GM21529 (cell line): ENCODE measurements around the gene KCTD17.

Experiments
- ATAC-seq: cut with Tn5 transposase; IDR thresholded peaks from one replicate; pipeline ENCODE4 v1.9.1; 2021; ENCODE audit not compliant: unreplicated experiment

Gene KCTD17, protein sequence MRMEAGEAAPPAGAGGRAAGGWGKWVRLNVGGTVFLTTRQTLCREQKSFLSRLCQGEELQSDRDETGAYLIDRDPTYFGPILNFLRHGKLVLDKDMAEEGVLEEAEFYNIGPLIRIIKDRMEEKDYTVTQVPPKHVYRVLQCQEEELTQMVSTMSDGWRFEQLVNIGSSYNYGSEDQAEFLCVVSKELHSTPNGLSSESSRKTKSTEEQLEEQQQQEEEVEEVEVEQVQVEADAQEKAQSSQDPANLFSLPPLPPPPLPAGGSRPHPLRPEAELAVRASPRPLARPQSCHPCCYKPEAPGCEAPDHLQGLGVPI

DNA sequence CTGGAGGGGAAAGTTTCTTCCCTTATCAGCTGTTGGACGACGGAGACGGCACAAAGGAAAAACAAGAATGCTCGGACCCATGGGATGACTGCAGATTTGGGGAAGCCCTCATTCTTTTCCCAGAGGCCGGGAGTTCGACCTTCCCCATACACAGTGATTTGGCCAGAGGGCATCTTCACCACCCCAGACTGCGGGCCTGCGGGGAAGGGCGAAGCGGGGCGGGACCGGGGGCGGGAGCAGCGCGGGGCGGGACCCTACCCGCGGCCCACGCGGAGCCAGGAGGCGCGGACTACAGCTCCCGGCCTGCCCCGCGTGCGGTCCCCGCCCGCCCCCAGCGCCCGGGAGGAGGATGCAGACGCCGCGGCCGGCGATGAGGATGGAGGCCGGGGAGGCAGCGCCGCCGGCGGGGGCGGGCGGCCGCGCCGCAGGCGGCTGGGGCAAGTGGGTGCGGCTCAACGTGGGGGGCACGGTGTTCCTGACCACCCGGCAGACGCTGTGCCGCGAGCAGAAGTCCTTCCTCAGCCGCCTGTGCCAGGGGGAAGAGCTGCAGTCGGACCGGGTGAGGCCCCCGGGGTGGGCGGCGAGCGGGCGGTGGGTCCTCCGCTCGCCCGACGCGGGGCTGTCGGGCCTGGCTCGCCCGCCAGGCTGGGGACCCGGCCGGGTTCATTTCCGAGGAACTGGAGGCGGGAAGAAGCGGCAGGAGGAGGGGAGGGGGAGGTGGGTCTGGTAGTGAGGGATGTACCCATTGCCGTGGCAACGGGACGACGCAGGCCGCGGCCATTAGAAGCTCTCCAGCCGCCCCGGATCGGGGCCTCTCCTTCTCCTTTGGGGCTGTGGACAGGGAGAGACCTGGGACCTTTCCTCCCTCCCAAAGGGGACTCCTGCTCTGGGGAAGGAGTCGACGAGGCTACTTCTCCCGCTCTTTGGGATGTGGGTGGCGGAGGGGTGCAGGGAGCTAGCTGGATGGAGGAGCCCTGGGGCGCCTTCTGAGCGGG, at the start of gene KCTD17:
TSS of gene KCTD17 (plus strand) at position 352 of the 995 bp plus-strand sequence. CDS start at position 371, 19 bp downstream.
- ATAC-seq, result peak; percentile 72

DNA sequence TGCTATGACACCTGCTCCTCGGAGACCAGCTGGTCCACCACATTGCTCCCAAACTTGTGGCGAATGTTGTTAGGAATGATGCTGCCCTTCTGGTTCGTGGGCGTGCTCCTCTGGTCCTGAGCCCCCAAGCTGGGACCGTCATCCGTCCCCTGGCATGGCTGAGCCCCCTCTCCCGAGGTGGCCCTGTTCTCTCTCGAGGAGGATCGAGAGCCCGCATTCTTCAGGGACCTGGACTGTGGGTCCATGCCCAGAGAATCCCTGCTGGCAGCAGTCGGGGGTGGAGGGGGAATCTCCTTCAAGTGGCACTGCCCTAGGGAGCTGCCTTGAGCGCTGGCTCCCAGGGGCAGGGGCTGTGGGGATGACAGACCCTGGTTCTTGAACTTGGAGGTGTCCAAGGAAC, 49.7 kb upstream of the KCTD17 start:
- ATAC-seq, result no peak

DNA sequence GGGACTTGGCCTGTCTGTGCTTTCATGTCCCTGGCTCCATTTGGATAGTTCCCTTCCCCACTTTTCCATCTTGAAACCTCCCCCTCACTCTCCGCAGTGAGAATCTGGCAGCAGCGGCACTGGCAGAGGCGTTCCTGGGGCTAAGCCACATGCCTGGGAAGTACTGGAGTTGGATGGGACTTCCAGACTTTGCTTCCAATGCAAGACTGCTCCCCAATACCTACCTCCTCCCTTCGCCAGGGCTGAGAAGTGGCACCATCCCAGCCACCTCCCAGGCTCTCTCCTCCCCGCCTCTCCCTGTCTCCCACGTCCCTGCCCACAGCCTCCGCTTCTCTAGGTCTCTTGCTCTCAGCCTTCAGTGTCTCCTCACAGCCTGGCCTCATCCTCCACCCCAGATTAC, 48.9 kb upstream of the KCTD17 start:
- no peak for ATAC-seq

DNA sequence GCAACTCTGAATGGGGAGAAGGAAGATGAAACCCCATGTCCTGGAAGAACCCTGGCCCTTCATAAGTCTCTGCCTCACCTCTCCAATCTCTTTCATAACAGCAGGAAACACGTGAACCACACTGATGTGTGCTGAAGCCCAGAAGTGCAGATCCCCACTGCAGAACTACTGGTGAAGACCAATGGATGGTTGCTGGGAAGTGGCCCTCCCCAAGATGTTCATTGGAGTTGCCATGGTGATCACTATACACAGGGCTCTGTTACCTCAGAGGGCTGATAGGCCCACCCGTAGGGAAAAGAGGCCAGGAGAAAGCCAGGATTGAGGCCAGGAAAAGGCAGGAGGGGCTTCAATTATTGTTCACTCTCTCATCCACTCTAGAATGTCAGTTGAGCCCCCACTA, 43.9 kb upstream of the KCTD17 start:
- ATAC-seq, result no peak

DNA sequence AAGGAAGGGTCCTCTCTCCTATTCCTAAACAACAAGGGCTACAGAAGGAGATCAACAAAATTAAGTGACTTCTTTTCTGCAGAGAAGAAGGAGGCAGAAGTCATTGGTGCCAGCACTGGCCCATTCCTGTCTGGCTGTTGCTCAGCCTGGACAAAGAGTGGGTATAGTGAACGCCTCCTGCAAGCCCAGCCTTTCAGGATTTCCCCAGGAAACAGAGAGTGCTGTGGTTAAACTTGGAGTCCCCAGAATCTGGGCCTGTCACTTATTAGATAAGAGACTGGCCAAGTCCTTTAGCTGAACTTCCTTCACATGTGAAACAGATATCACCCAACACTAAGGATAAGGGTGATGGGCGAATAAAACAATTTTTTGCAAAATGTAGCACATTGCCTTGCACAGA, 43.2 kb upstream of the KCTD17 start:
- no peak for ATAC-seq

DNA sequence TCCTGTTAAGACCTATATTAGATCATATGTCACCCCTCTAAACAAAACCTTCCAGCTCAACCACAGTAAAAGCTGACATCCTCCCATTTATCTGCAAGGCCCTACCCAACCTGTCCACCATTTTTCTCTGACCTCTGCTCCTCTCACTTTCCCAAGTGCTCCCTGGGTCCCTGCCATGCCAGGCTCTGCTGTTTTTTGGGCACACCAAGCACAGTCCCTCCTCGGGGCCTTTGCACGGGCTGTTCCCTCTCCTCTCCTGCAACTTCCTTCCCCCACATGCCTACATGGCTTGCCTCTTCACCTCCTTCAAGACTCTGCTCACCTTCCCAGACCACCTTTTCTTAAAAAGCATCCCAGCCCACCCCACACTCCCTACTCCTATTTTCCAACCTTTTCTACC, 42.1 kb upstream of the KCTD17 start:
- no peak for ATAC-seq

DNA sequence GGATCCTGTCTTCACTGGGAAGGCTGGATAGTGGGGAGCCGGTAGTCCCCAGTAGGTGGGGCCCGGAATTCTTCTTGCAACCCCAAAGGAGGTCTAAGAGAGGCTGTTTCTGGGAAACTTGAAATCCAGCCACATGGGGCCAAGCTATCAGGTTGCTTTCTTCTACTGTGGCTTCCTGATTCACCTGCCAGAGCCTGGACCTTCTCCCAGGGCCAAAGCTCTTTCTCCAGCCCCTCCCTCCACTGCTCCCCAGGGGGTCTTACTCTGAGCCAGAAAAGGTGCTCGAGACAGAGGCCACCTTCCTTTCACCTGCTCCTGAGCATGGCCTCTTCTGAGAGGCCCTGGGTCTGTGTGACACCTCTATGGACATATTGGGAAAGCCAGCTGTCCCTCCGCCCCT, 41.4 kb upstream of the KCTD17 start:
- ATAC-seq, result no peak

DNA sequence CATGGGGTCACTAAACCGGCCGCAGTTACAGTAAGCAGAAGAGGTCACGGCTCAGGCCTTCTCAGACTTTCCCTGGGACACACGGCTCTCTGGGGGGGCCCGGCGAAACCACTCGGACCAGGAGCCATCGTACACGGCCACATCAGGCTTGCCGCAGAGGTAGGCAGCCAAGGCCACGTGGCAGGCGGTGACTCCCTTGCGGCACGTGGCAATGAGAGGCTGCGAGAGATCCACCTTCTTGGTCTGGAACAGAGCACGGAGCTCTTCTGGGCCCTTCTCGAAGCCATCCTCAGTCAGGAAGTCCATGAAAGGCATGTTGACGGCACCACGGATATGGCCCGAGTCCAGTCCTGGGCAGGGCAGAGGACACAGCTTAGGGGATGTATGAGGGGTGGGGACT, 40.6 kb upstream of the KCTD17 start:
- no peak for ATAC-seq

DNA sequence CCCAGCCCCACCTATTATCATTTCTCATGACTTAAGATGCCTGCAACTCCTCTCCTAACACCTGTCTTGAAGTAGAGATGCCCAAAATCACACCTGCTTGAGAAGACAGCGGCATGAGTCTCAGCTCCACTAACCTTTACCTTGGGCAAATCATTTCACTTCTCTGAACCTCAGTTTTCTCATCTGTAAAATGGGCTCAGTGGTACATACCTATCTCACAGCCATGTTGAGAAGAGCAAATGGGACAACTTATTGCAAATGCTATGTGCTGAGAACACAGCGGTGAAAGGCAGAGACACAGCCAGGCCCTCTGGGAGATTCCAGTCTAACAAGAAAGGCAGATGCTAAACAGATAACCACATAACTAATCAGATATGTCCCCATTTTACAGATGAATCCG, 40.1 kb upstream of the KCTD17 start:
- no peak for ATAC-seq

DNA sequence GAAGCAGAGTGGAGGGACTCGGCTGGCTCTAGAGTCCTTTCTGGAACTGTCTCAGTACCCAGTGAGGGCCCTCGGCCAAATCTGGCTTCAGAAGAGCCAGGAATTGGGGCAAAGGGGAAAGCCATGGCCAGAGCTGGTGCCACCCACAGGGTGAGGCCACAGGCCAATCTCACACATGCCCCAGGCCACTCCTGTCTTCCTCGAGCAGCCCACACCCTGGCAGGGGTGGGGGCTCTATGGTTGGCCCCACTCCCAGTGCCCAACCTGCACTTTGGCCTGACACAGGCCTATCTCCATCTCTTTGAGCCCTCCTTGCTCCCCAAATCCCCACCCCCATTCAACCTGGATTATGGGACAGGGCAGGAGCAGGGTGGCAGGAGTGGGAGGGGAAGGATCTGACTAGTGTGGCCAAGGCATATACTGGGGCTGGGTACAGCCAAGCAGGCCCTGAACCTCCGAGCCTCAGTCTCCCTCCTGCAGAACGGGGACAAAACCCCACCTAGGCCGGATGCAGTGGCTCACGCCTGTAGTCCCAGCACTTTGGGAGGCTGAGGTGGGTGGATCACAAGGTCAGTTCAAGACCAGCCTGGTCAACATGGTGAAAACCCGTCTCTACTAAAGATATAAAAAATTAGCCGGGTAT, 39.2 kb upstream of the KCTD17 start:
- ATAC-seq, result no peak

DNA sequence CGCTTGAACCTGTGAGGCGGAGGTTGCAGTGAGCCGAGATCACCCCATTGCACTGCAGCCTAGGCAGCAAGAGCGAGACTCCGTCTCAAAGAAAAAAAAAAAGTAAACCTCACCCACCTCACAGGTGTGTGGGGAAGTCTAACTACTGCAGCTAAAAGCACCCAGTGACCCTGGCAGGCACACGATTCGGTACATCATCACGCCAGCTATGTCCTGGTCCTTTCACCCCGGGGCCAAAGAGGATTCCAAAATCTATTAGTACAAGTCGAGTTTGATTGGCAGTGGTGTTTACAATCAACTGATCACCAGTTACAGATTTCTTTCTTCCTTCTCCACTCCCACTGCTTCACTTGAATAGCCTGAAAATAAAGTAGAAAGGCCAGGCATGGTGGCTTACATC, 38.6 kb upstream of the KCTD17 start:
- no peak for ATAC-seq

DNA sequence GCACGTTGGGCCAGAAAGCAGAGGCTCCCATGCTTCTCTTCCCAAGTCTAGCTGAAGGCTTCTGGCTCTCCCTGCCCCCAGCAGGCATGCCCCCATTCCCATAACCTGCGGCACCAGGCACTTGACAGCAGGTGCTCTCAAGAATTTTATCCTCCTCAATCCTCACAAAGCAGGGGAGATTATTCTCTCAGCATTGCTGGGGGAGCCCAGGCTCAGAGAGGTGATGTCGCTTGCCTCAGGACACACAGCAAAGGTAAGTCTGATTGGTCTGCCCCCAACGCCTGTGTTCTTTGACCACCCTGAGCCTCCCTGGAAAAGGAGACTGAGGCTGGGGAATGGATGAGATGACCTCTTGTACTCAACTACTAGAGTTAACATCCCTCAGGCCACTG, 37.1 kb upstream of the KCTD17 start:
- ATAC-seq, result no peak

DNA sequence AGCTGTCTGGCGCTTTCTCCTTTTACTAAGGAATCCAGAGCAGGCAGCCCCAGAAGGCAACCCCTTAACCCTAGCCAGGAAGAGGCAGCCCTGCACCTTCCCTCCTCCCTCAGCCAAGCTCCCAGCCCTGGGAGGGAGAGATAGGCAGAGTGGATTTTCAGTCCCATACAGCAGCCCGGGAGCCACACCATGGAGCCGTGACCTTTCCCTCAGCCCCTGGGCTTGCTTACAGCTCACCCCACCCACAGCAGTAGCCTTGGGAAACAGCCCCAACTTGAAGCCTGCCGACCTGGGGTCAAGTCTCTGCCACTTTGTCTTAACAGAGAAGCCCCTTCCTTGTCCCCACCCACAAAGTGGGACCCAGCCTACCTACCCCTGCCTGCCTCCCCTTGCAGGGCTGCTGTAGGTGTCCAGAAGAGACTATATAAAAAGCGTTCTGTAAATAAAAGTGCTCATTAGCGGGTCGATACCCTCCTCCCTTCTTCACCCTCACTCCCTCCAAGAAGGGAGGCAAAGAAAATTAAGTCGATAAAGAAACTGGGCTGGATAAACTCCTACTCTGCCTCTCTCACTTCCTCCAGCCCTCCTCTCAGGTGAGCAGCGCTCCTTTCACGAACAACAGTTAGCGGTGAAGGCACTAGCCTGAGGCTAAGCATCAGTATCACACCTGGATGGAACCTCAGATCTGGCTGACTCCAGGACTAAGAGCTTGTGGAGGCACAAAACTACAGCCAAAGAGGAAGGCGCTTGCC, 36.5 kb upstream of the KCTD17 start:
- ATAC-seq, result no peak

DNA sequence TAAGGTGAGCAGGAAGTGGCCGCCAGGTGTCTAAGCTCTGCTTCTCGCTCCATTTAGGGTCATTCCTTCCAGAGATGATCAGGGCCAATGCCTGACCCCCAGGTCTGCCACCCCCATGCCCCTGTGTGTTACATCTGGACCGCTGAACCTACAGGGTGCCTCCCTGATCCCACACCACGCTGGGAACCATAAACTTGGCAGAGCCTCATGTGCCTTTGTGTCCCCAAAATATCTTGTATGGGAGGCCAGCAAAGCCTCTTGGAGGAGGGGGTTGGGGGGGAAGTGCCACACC, 36.0 kb upstream of the KCTD17 start:
- ATAC-seq, result no peak

DNA sequence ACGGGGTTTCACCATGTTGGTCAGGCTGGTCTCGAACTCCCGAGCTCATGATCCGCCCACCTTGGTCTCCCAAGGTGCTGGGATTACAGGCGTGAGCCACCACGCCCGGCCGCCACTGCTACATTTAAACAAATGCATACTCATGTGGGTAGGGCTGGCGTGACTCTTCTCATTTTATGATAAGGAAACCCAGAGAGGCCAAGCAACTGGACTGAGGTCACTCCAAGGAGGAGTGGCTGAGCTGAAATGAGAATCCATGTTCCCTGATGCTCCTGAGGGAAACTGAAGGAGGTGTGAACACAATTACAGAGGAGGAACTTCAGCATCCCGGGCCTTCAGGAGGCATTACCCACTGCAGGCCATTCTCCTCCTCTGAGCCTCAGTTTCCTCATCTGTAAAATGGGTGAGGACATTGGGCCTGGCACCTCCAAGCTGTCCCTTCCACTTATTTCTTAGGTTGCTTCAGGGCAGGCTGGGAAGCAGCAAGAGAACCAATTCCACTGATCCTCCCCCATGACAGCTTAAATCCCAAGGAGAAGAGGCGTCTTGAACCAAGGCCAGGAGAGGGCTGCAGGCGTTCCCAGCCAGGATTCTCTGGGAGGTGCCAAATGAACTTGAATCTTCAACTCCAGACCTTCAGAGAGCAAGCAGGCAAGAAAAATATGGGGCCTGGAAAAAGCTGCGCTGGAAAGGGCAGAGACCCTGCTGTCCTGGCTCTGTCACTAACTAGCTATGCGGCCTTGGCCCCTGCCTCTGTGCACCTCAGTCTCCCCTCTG, 35.2 kb upstream of the KCTD17 start:
- no peak for ATAC-seq

DNA sequence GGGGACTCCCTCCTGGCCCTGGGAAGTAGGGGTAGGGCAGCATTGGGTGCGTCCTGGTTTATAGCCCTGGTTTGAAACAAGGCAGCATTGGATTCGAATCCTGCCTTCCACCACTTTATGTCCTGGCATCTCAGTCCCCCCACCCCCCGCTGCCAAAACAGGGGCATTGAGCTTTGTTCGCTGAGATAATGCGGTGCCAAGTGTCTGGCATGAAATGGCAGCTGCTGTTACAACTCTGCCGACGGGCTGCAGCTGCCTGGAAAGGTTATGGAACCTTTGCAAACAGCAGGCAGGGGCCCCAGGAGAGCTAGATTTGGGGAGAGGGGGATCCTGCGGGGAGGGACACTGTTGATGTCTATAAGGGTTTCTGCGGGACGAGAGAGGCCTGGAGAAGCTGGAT, 34.2 kb upstream of the KCTD17 start:
- ATAC-seq, result no peak

DNA sequence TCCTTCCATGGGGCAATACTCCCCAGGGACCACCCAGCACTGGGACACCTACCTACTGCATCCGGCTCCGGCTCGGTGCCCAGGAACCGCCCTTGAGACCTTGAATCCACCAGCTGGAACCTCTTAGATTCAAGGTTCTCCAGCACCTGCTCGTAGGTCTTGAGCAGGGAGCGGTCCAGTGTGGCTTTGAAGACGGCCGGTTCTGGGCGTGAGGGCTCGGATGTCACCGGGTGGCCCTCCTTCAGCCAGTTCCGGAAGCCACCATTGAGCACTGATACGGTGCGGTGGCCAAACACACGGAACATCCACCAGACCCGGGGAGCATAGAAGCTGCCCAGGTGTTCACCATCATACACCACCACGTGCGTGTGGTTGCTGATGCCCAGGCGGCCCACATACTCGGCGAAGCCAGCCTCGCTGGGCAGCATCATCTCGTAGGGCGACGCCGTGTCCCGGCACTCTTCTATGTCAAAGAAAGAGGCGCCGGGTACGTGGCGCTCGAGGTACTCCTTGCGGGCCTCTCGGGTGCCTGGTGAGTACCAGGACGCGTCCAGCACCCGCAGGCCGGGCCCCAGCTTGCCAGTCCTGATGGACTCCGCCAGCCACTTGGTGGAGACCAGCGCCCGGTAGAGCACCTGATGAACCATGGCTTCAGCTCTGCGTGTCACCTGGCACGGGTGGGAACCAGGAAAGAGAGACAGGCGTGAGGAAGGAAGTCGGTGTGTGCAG, 33.3 kb upstream of the KCTD17 start:
- no peak for ATAC-seq

DNA sequence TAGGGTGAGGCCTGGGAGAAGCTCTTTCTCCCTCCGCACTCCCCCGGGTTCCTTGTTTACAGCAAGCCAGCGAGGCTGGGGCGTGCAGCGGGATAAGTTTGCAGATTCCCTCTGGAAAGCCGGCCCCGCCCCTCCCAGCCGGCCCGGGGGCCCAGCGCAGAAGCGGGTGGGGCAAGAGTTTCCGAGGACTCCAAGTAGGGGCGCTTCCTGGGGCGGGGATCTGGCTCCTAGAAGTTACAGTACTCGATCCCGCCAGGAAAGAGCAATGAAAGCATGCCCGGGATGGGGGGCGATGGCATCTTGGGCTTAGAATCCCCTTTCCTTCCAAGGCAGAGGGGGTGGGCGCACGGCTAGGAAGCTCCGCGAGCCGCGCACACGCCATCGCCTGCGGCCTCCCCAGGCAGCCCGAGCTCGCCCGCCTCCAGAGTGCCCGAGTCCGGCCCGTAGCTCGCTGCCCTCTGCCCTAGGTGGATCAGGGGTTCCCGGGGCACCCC, 32.7 kb upstream of the KCTD17 start:
- peak; percentile 26 for ATAC-seq

DNA sequence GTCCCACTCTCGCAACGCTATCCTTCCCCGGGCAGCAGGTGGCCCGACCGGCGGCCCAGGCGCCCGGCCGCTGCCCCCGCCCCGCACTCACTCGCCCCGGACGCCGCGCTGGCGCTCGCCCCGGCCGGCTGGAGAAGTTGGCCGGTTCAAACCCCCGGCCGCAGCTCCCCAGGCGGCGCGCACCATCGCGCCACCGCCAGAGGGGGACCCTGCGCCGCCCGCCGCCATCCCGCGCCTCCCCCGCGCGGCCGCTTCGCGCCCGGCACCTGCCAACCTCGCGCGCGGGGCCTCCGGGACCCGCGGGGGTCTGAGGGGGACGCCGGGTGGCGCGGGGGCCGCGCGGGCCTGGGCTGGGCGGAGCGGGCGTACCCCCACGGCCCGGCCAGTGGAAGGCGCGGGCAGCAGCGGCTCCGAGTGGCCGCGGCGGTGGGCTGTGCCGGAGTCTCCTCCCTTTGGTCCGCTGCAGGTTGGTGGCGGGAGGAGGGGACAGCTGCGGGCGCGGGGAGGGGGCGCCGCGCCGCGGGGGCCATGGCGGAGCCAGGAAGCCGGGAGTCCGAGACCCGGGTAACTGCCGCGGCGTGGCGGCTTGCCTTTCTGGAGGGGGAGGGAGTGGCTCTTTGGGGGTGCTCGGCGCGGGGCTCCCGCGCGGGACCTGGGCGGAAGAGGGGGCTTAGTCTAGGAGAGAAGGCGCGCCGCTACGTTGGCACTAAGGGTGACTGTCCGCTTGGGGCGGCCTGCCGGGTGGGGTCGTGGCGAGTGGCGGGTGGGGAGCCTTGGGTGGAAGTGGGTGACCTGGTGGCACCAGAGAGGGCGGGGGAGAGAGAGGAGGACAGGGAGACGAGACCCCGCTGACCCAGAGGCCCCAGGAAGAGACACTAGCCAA, 32.0 kb upstream of the KCTD17 start, which contains the start of the genes MPST and TST:
TSS of gene MPST (plus strand) at position 434 of the 883 bp plus-strand sequence. CDS start at position 529, 95 bp downstream.
TSS of gene TST (minus strand) at position 139 of the 883 bp plus-strand sequence. CDS start 715 bp downstream, outside the sequence.
- ATAC-seq, result peak; percentile 69
